SH-SY5Y (cell line): ENCODE data around the gene SSR2.

Source experiments
- GATA2 ChIP-seq: IDR thresholded peaks from 2 replicates; pipeline ENCODE4 v1.6.1; 2011; ENCODE audit warnings: mild to moderate bottlenecking, low read depth, low read length
- GATA3 ChIP-seq: IDR thresholded peaks from 2 replicates; pipeline ENCODE4 v1.6.1; 2011; ENCODE audit warnings: low read depth, mild to moderate bottlenecking, low read length, moderate library complexity

Gene SSR2

DNA sequence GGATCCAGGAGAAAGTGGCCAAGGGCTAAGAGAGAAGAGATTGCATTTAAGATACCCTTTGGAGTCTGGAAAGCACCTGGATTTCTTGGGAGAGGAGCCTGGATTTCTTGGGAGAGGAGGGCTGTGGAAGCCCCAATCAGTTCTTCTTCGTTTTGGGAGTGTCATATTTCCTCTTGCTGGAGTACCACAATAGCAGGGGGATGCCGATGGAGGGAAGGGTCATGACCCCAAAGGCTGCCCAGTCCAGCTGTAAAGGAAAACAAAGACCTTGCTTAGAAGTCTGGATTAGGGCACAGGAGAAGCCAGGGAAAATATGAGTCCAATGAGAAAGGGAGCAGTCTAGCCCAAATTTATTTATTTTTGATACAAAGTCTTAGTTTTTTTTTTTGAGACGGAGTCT, 11.3 kb downstream of the SSR2 start:
- no peak for TF ChIP-seq GATA3
- TF ChIP-seq GATA2: no peak

DNA sequence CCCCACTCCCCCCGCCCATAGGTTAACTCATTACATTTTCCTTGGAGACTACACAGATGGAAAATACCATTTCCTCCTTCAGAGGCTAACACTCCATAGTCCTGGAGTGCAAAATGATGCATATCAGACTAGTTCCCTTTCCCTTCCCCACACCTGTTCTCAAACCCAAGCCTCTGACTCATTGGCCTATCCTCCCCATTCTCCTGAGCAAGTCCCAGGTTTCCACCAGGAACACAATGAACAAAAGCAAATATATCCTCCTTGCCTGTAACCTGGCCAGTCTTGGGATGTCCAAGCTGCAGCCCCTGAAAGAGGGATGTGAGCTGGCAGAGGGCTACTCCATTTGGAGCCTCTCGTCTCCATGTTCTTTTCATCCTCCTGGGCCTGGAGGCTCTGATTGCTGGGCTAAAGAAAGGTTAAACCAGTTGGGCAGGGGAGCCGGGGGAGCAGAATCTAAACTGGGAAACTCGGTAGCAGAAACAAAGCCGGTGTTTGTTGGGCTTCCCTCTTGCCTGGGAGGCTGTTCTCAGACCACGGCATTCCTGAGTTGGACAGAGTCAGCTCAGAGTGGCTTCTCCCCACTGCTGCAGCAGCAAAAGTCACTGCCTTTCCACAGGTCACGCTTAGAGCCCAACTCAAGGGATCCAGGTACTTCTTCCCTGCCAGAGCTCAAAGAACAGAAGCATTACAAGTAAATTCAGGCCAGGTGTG, 13.9 kb downstream of the SSR2 start:
- TF ChIP-seq GATA3 (no peak), GATA2 (no peak)

GRCh38 chr1:156004843-156005584, 15.7 kb downstream of the SSR2 start:
- TF ChIP-seq GATA2: no peak
- no peak for TF ChIP-seq GATA3

DNA sequence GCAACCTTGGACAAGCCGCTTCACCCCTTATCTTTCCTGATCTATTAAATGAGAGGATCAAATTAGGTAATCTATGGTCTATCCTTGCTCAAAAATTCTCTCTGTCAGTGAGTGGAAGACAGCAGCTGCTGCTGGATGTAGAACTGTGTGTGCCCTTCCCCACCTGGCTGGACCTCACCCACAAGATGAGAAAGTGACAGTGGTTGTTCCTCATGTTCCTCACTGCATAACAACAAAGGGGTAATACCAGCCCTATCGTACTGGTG, 16.9 kb downstream of the SSR2 start:
- TF ChIP-seq GATA2 (peak; percentile 84), GATA3 (peak; percentile 45; the same call in 1 of the 2 replicates)

GRCh38 chr1:156002188-156002911, 18.4 kb downstream of the SSR2 start:
- TF ChIP-seq GATA3: no peak
- no peak for TF ChIP-seq GATA2

- TF ChIP-seq GATA3 (no peak), GATA2 (no peak)
Observed at GRCh38 chr1:156001662-156002171, 19.0 kb downstream of the SSR2 start.

DNA sequence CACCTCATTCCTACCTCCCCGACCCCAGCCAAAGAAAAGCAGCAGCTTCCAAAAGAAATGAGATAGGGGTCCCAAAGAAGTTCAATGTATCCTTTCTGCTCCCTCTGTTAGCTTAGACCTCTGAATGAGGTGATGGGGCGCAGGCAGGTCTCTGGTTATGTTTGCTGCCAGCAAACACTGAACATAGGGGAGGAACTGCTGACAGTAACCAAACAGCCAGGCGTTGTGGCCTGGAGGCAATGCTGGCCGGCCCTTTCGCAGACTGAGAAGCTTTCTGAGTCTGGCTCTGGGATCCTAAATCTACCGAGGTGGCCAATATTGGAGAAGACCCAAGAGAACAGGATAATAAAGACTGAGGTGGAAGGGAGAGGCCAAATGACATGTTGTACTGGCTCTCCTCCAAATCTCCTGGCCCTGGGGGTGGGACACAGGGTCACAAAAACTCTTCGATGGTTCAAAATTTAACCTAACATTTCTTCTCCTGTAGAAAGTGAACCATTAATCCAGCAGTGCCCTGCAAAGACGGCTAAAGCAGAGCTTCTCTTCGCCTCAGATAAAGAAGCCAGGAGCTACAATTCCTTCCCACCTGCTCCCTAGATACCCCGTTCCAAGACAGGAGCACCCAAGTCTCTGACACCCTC, 19.6 kb downstream of the SSR2 start:
- TF ChIP-seq GATA3: no peak
- no peak for TF ChIP-seq GATA2

DNA sequence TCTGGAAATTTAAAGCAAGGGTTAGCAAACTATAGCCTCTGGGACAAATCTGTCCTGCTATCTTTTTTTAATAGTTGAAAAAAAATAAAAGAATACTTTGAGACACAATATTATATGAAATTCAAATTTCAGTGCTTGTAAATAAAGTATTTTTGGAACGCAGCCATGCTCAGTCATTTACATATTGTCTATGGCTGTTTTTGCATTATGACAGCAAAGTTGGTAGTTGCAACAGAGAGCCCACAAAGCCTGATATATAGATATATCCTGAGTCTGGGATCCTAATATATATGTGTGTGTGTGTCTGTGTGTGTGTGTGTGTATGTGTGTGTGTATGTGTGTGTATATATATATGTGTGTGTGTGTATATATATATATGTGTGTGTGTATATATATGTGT, 20.8 kb downstream of the SSR2 start:
- TF ChIP-seq GATA2 (no peak), GATA3 (no peak)

GRCh38 chr1:155996166-155996565, 24.6 kb downstream of the SSR2 start:
- TF ChIP-seq GATA3: no peak
- no peak for TF ChIP-seq GATA2

- no peak for TF ChIP-seq GATA3
- no peak for TF ChIP-seq GATA2
Observed at GRCh38 chr1:155993595-155993994, 27.2 kb downstream of the SSR2 start.

DNA sequence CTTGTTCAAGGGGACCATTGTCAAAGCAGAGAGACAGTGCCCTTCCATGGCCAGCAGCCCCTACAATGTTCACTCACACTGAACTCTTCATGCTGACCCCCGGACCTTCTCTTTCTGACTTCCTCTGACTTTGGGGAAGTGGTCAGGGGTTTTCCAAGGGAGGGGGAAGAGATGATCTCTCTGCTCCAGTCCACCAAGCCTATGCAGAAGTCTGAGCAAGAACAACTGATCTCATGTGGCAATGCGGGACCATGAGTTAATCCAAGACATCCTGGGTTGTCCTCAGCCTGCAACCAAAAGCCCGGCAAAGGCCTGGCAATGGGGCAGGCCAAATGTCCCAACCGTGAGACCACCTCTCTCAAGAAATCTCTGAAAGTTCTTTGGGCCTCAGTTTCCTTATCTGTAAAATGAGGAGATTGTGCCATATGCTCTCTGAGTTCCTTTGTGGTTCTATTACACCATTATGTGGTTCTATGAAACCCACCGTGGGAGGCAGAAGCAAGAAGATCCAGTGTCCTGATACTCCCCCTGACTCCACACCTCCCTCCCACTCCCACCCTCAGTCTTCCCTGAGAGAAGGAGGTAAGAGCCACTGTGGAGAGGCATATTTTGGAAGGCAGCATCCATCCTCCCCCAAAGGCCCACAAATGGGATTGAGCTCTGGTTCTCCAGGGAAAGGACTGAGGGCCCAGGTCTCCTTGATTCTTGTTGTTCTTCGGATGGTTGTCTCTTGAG, 30.6 kb downstream of the SSR2 start:
- no peak for TF ChIP-seq GATA3
- no peak for TF ChIP-seq GATA2

DNA sequence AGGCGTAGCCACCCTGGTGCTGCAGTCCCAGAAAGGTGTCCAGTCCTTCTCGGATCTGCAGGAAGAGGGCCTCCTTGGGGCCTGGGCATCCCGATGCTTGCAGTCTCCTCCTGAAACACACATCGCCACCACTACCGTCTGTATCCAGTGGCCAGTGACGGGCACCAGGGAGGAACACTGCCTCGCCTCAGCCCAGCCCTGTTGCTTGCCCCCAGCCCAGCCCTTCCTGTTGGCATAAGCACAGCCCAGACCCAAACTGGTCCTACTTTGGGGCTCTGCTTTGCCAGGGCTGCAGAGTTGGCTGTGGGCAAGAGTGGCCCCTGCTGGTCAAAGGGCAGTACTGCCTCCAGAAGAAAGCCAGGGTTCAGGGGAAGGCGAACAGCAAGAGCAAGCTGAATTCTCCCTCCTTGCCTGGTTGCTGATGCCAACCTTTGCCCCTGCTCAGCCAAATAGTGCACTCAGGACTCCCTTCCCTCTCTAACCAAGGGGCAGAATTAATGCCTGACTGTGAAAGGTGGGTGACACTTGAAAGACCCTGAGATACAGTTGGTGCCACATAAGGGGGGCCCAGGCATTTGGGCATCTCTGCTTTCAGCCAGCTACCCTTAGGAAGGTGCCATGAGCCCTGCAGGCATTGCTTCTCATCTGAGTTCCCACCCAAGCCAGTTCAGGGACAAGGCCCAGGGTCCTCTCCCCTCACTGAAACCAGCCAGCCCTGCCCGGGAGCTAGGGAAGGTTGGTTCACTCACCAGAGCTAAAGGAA, 31.3 kb downstream of the SSR2 start:
- TF ChIP-seq GATA2 (no peak), GATA3 (no peak)

DNA sequence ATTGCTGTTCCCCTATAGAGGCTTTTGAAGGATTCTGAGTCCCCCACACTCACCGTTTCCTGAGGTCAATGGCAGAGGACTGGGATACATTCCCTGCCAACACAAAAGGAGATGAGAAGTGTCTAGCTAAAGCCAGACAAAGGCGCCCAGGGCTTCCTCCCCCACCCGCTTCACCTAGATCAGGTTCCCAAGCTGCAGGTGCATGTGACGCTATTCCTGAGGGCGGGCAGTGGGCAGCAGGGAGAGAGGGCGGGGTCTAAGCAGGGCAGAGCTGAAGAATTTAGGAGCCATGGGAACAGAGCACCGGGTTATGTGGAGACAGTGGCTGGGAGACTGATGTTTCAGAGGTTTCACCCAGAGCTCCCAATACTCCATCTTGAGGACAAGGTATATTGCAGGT, 36.4 kb downstream of the SSR2 start:
- no peak for TF ChIP-seq GATA3
- no peak for TF ChIP-seq GATA2
